ENCODE results near the gene SNED1.

Gene SNED1

DNA sequence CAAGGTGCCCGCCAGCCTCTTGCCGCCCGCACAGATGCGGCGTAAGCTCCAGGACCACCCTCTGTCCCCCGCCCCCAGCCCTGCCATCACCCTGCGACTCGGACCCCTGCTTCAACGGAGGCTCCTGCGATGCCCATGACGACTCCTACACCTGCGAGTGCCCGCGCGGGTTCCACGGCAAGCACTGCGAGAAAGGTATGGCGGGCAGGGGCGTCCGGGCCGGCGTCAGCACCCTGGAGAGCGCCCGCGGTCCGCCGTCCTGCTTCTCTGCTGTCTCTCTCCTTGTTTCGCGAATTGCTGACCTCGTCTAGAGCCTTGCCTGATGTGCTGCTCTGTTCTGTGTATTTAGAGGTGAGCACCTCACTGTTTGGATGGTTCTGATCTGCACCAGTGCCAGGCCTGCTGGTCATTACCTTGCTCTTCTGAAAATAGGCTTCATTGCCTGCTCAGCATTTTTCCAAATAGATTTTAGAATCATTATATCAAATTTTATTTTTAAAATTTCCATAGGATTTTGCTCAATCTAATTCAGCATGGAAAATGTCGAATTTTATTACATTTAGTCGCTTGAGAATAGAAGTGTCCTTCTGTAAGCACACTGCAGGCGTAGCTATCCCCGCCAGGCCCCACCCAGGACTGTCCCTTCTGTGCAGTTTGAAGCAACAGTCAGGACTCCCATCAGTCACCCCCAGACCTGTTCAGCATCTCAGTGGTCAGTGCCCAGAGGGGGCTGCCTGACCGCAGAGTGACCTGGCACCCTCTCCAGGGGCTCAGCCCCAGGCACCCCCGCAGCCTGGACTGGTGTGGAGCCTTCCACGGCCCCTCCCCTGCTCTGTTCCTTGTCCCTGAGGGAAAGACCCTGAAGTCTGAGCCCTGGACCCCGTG lies 51.6 kb downstream of the SNED1 start:
- DNase-seq = no peak

DNA sequence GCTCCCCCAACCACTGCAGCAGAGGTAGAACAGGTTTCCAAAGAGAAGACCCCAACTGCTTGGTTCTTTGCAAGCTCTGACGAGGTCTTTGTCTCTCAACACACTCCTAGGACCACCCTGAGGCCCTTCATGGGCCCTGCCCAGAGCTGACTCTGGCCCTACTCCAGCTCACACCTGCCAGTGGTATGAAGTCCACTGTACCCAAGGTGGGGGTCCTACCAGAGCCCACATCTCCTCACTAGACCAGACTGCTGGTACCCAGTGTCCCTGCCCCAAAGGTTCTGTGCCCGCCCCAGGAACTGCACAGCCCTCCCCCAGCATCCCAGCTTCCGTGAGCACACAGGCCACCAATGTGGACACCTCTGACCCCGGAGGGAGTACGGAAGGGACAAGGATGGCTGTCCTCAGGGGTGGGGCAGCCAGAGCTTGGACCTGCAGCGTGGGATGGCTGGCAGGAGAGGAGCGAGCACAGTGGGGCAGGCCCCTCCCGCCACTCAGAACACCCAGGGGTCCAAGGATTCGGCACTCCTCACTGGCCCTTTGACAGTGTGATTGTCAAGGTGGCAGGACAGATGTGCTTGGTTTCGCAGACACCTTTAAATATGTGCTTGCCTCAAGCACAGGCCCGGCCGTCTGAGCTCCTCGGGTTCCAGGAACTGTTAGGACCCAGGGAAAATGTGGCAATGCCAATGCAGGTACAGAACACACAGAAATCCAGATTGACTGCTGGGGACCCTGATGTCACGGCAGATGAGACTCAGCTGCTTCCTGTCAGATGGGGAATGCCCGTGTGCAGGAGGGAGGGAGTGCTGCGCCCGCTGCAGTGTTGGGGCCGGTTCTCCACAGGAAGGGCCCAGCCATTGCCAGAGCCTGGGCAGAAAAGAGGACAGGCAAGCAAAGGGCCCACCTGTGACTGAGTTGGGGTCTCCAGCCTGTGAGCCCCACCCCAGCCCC lies 52.5 kb downstream of the SNED1 start:
- no peak for DNase-seq

DNA sequence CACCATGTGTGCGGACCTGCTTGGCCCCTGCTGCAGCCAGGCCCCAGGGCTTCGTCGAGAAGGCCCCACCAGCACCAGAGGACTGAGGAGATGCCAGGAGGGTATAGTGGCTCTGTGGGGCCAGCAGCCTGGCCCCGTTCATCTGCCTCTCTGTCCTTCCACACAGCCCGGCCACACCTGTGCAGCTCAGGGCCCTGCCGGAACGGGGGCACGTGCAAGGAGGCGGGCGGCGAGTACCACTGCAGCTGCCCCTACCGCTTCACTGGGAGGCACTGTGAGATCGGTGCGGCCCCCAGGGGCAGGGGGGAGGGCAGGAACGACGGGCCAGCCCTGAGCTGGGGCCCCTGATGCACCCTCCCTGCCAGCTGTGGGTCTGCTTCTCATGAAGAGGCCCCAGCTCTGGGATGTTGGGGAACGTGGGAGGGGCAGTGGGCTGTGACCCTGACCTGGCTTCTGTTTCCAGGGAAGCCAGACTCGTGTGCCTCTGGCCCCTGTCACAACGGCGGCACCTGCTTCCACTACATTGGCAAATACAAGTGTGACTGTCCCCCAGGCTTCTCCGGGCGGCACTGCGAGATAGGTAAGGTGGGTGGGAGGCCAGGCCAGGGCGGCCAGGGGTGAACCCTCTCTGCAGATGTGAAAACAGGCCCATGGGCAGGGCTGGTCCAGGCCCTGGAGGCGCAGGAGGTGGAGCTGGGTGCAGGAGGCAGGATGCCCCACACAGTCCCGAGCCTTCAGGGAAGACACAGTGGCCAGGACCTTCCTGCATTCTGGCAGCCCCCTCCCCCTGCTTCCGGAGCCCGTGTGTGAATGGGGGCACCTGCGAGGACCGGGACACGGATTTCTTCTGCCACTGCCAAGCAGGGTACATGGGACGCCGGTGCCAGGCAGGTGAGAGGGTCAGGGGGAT lies 53.4 kb downstream of the SNED1 start:
- DNase-seq = no peak

DNA sequence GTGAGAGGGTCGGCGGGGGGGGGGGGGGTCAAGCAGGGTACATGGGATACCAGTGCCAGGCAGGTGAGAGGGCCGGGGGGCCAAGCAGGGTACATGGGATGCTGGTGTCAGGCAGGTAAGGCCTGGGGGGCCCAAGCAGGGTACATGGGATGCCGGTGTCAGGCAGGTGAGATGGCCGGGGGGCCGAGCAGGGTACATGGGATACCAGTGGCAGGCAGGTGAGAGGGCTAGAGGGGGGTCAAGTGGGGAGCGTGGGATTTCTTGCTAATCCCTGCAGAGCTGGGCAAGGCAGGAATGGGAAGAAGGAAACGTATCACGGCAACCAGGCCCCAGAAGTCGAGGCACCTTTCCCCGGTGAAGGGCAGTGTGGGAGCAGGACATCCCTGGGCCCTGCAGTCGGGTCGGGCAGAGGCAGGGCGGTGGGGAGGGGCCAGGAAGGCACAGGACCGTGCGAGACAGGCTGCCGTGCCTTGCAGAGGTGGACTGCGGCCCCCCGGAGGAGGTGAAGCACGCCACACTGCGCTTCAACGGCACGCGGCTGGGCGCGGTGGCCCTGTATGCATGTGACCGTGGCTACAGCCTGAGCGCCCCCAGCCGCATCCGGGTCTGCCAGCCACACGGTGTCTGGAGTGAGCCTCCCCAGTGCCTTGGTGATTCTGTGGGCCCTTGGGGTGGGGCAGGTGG lies 54.4 kb downstream of the SNED1 start:
- DNase-seq = no peak

DNA sequence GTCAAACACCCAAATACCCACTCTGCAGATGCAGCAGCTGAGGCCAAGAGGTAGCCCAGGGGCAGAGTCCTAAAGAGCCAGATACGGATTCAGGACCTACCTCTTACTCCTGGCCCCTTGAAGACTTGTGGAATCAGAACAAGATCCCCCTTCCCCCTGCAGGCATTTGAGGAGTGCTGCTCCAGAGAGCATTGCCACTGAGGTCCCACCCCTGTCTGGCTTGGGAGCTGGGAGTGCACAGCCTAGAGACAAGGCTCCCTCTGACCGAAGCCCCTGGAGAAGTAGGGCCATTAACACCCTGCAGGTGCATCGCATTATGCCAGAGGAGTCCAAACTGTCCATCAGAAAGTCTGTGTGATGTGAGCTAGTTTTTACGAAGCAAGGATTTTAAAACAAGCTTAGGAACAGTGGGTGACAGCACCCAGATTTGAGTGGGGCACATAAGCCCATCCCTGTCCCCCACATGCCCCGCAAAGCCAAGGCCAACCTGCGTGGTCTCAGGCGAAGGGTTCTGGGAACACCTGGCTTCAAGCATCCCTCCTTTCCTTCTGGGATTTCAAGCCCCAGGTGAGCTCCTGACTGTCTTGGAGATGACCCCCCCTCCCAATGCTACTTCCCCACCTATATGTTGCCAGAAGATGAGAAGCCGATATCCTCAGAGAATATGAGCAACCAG lies 55.3 kb downstream of the SNED1 start:
- DNase-seq = no peak

DNA sequence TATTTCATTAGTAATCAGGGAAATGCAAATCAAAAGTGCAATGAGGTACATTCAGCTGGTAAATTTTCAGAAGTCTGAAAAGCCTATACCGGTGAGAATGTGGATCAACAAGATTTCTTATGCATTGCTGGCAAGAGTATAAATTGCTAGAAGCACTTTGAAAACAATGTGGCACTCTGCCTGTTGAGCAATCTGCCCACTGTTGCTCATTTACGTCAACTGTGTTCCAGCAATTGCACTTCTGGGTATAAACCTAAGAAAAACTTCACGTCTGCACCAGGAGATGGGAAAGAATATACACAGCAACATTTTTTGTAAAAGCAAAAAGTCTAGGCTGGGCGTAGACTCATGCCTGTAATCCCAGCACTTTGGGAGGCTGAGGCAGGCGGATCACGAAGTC lies 62.9 kb downstream of the SNED1 start:
- DNase-seq = no peak

- no peak for DNase-seq
These were observed 64.1 kb downstream of the SNED1 start for GRCh38 chr2:241062389-241063092.

DNA sequence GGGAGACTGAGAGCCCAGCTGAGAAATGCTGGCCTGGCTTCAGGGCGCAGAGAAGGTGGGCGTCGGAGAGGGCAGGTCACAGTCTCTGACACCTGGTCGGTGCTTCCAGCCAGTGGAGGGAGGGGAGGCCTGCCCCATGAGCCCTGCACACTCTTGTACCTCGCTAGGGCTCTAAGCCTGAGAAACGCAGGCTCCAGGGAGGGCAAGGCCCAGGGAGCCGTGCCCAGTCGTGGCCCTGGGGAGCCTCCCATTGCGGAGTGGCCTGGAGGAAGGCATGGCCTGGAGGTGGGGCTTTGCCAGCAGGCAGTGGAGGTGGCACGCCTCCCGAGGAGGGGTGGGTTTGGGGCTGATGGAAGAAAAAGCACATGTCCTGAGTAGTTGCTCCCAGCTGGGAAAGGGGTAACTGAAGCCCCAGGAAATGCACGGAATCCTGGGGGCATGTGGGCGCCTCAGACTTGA lies 64.7 kb downstream of the SNED1 start:
- DNase-seq = no peak

DNA sequence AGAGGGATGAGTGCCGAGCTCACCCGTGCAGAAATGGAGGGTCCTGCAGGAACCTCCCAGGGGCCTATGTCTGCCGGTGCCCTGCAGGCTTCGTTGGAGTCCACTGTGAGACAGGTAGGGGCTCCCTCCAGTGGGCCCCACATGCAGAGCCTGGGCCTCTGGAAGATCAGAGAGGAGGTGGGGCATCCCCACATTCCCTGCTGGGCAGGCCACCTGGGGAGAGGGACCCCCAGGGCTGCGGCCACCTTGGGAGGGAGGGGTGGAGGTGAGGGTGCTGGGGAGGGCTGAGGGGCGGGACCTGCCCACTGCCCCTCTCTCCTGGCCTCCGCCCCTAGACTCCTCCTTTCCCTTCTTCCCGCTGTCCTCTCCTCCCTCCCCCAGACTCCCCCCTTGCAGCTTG lies 65.2 kb downstream of the SNED1 start:
- DNase-seq = no peak

GRCh38 chr2:241064008-241064801 lies 65.8 kb downstream of the SNED1 start:
- DNase-seq = no peak

DNA sequence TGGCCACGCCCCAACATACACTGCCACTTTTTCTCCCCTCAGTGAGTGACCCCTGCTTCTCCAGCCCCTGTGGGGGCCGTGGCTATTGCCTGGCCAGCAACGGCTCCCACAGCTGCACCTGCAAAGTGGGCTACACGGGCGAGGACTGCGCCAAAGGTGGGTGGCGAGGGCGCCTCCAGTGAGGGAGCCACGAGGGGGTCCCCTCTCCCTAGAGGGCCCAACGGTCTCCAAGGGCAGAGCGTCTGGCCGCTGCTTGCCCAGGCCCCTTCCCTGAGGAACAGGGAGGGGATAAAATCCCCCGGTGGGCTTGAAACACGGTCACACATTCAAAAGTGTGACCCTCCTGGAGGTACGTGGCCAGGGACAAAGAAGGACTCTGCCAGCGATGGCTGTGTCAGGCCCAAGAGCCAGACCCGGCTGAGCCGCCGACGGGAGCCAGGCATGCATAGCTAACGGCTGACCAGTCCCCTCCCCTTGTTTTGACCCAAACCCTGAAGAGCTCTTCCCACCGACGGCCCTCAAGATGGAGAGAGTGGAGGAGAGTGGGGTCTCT lies 66.5 kb downstream of the SNED1 start:
- DNase-seq = no peak

DNA sequence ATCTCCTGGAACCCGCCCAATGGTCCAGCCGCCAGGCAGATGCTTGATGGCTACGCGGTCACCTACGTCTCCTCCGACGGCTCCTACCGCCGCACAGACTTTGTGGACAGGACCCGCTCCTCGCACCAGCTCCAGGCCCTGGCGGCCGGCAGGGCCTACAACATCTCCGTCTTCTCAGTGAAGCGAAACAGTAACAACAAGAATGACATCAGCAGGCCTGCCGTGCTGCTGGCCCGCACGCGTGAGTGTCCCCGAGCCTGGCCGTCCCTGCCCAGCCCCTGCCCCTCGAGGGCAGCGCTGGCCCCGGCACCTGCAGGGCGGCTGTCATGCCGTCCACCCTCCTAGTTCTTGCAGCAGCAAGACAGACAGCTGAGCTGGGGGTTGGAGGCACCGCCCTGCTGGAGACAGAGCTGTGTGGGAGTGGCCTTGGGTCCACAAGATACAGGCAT lies 67.0 kb downstream of the SNED1 start:
- no peak for DNase-seq

DNA sequence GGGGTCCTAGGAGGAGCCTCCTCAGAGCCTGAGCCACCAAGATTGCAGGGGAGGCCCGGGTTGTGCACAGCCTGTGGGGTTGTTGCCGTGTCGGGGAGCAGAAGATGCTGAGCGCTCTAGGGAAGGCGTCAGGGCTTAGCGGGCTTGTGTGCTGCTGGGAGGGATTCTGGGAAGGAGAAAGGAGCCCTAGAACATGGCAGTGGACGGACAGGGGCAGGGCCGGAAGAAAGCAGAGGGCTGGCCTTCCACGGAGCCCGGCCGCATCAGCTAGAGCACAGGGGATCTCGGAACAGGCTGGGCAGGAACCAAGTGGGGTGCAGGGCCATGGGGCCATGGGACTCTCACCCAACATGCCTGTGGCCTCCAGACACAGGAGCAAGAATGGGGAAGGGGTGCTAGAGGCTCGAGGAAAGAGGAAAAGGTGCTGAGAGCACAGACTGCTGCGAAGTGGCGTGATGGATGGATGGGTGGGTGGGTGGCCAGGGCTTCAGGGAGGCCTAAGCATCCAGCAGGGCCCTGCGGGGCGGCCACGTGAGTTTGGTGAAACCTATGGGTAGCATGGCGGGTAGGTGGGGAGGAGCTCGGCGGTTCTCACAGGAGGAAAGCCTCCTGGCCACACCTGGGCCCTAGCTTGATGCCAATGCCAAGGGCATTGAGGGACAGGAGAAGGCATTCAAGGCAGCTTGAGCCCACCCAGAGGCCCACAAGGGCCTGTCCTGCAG lies 67.9 kb downstream of the SNED1 start:
- DNase-seq = no peak

DNA sequence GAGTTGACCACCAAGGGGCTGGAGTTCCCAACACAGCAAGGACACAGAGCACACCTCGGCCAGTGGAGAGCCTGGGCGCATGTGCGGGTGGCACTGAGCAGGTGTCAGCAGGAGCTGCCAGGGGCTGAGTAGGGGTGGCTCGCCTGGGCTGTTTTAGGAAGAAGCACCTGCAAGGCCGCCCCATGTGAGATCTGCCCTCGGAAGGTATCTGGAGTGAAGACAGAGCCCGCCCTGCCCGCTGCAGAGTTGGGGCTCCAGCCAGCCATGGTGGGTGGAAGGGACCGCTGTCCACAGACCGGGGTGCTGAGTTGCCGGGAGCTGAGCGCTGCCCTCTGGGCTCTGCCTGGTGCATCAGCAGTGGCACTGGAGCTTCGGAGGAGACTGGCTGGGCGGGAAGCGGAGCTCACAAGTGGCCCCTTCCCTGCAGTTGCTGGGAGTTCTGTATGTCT lies 68.5 kb downstream of the SNED1 start:
- DNase-seq = no peak

GRCh38 chr2:241067501-241068135 lies 69.2 kb downstream of the SNED1 start:
- no peak for DNase-seq

- no peak for DNase-seq
These were observed 69.9 kb downstream of the SNED1 start for GRCh38 chr2:241068136-241068941.
